HG02885 (cell line): ENCODE data around the gene PTPRJ.
"Not testable (repeated sequence)": the region's sequence is repeated elsewhere in the genome, so short reads cannot be mapped to it uniquely, and the experiment has no call there.

Source experiments
- ATAC-seq: cut with Tn5 transposase; IDR thresholded peaks from one replicate; pipeline ENCODE4 v1.9.1; 2021; ENCODE audit warnings: mild to moderate bottlenecking; ENCODE audit not compliant: unreplicated experiment, poor library complexity

PTPRJ gene

GRCh38 chr11:48172818-48173609 lies 192.7 kb downstream of the PTPRJ start:
- ATAC-seq = peak; percentile 88

- ATAC-seq = no peak
Measured at GRCh38 chr11:48177661-48178060, 197.3 kb downstream of the PTPRJ start.

- no peak for ATAC-seq
Measured at GRCh38 chr11:48180627-48181026, 200.3 kb downstream of the PTPRJ start.

- no peak for ATAC-seq
Measured at GRCh38 chr11:48182860-48183526, 202.6 kb downstream of the PTPRJ start.

GRCh38 chr11:48184452-48184851 lies 204.1 kb downstream of the PTPRJ start:
- ATAC-seq = no peak

GRCh38 chr11:48190906-48191654 lies 210.7 kb downstream of the PTPRJ start:
- ATAC-seq = not testable (repeated sequence)

GRCh38 chr11:48193876-48194275 lies 213.5 kb downstream of the PTPRJ start:
- no peak for ATAC-seq

- ATAC-seq = no peak
Measured at GRCh38 chr11:48207881-48208280, 227.5 kb downstream of the PTPRJ start.

GRCh38 chr11:48210052-48210451 lies 229.7 kb downstream of the PTPRJ start:
- ATAC-seq = no peak

GRCh38 chr11:48216510-48216909 lies 236.2 kb downstream of the PTPRJ start, which contains the start of gene OR4B1:
TSS of gene OR4B1 (plus strand) at chr11:48216810. CDS start at chr11:48216810, 0 bp downstream.
- ATAC-seq = no peak
